HUDEP-2 (cell line): ENCODE results near the gene FAM210B.
"Not testable (repeated sequence)": the region's sequence is repeated elsewhere in the genome, so short reads cannot be mapped to it uniquely, and the experiment has no call there.

ENCODE experiments used
- DNase-seq, 76 experiments: peaks; one replicate each; lab custom pipeline; 2025; ENCODE audit not compliant: unreplicated experiment in 76 of 76; lab: John Stamatoyannopoulos, UW

The FAM210B gene

GRCh38 chr20:56391596-56392131, 32.9 kb downstream of the FAM210B start:
- peak in 4 of 76 experiments; percentile 39 to 56 (median 45) for DNase-seq

GRCh38 chr20:56392132-56392880, 33.5 kb downstream of the FAM210B start, which contains the start of the genes AURKA and CSTF1:
Gene AURKA, minus strand, starts transcription at chr20:56392215. Its CDS starts 4,018 bp downstream, at chr20:56388197.
Gene CSTF1, plus strand, starts transcription at chr20:56392645. Its CDS starts 2,908 bp downstream, at chr20:56395553.
- peak in 75 of 76 experiments; percentile 60 to 100 (median 99) for DNase-seq

DNA sequence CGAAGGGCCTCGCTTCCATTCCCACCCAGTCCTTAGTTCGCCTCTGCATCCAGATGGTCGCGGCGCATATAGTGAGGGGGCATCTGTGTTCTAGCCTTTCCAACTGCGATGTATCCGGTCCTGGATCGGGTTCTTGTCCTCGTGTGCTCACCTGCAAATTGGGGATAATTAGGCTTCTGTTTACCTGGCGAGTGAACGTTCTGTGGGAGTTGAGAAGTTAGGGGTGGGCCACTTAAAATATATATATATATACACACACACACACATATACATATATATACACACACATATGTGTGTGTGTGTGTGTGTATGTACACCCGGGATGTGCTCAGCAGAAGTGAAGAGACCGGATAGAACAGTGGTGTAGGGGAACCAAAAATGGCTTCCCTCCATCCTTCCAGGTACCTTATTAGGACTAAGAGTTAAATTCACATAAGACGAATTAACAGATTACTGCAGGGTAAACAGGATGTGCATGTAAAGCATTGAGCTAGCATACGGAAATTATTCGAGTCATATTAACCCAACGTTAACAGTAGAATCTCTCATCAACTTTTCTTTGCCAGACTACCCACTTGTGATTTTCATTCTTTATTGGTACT, 34.2 kb downstream of the FAM210B start:
- DNase-seq = no peak

DNA sequence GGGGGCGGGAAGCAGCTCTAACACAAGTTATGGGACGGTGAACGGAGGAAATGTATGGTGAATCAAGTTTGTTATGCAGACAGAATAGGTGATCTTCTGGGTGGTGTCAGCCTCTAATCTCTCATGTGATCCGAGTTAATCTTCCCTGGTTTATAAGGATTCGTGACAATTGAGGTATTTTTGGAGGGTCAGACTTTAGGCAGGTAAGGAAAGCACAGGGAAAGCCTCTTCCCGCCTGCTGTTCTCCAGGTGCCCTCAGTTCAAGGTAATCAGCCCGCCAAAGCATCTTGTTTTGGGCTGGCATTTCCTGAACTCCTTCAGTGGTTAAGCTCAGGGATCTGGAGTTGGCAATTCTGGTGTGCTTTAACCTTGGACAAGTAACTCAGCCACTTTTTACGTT, 34.9 kb downstream of the FAM210B start:
- no peak for DNase-seq

GRCh38 chr20:56395166-56395565, 36.4 kb downstream of the FAM210B start:
- no peak for DNase-seq

DNA sequence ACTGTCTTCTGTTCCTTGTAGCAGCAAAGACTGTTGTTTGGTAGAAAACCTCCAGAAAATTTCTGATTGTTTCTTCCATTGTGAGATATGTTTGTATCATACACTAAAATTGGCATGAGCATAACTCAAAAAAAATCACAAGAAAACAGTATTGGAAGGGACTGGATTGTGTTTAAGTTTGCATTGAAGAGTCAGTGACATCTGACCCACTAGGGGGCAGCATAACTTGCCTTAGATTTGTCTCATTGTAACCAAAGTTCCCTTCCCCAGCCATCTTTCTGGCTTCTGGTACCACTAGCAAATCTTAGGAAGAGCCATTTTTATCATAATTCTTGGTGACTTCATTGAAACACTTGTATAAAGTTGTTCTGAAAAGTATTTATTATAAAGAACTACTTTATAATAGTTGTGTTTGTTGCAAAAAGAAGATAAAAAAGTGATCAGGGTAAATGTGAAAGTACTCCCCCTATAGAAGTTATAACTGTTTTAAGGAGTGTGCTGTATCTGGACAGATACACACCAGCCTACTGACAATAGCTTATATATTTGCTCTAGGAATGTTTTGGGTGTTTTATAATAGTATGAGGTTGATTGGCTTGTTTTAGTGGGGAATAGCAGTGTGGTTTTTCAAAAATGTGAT, 41.3 kb downstream of the FAM210B start:
- peak in 56 of 76 experiments; percentile 5 to 76 (median 40) for DNase-seq

DNA sequence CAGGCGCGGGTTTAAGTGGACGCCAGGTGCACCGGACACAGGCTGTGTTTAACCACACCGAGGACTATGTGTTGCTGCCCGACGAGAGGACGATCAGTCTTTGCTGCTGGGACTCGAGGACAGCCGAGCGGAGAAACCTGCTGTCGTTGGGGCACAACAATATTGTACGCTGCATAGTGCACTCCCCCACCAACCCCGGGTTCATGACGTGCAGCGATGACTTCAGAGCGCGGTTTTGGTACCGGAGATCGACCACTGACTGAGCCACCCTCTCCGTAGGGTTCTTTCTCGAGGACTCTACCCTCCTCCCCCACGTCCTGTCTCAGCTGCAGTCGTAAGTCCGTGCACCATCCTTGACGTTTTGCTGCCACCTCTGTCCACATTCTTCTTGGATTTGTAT, 44.7 kb downstream of the FAM210B start:
- no peak for DNase-seq

GRCh38 chr20:56405356-56405755, 46.6 kb downstream of the FAM210B start:
- DNase-seq = not testable (repeated sequence)

- no peak for DNase-seq
Measured at GRCh38 chr20:56406910-56407309, 48.1 kb downstream of the FAM210B start.

DNA sequence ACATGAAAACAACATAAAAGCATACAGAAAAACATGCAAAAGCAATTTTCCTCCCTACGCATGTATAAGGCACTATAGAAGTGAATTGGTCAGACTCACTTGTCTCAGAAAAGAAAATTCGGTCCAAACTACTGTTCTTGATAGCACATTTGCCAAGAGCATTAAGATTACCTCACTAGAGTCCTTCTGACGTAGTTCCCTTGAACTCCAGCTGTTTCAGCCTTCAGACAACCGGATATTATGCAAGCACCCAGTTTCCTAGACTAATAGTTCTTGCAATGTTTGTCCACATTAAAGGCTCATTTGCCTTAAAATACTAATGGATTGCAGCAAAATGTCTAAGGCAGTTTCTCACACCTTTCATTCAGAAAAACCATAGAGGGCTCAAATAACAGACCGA, 50.7 kb downstream of the FAM210B start:
- no peak for DNase-seq

- DNase-seq = no peak
Measured at GRCh38 chr20:56409956-56410355, 51.2 kb downstream of the FAM210B start.

DNA sequence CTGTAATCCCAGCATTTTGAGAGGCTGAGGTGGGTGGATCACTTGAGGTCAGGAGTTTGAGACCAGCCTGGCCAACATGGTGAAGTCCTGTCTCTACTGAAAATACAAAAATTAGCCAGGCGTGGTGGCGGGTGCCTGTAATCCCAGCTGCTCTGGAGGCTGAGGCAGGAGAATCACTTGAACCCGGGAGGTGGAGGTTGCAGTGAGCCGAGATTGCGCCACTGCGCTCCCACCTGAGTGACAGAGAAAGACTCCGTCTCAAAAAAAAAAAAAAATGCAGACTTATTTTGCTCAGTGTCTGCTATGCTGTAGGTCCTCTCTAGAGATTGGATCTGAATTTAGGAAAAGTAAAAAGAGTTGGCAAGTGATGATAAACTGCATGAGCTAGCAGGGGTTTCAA, 52.5 kb downstream of the FAM210B start:
- DNase-seq = not testable (repeated sequence)

DNA sequence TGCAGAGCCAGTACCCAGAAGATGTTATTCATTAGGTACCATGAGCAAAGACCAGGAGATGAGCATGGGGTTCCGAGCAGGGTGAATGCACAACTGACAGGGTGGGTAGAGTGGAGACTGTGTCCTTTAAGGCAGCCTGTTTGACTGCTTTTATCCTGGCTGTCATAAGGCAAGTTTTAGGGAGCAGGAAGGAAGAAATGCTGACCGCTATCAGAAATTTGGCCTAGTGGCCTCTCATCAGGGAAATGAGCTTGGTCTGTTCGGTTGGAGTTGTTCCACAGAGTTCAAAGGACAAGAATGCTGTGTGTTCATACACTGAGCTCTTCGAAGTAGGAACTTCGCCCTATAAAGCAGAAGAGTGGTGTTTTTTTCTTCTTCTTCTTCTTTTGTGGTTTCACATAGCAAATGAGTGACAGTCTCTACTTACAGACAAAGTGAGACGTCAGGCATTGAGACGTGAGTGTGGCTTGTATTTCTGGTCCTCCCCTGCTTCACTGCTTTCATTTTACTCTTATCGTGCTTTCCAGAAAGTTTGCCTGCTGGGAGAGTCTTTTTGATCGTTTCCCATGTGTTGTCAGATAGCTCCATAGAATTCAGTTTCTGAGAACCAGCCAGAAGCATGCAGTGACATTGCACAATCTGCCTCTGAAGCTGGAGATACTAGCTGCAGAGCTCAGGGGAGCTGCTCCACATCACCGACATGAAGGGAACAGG, 53.1 kb downstream of the FAM210B start, which contains the start of gene CASS4:
Gene CASS4 (plus strand): TSS at position 502 of the 714 bp plus-strand sequence. CDS start 199 bp downstream, at position 701.
- peak in 72 of 76 experiments; percentile 15 to 92 (median 62) for DNase-seq

GRCh38 chr20:56412473-56412790, 53.7 kb downstream of the FAM210B start:
- DNase-seq = peak in 1 of 76 experiments; percentile 25

- no peak for DNase-seq
Measured at GRCh38 chr20:56412949-56413348, 54.2 kb downstream of the FAM210B start.

DNA sequence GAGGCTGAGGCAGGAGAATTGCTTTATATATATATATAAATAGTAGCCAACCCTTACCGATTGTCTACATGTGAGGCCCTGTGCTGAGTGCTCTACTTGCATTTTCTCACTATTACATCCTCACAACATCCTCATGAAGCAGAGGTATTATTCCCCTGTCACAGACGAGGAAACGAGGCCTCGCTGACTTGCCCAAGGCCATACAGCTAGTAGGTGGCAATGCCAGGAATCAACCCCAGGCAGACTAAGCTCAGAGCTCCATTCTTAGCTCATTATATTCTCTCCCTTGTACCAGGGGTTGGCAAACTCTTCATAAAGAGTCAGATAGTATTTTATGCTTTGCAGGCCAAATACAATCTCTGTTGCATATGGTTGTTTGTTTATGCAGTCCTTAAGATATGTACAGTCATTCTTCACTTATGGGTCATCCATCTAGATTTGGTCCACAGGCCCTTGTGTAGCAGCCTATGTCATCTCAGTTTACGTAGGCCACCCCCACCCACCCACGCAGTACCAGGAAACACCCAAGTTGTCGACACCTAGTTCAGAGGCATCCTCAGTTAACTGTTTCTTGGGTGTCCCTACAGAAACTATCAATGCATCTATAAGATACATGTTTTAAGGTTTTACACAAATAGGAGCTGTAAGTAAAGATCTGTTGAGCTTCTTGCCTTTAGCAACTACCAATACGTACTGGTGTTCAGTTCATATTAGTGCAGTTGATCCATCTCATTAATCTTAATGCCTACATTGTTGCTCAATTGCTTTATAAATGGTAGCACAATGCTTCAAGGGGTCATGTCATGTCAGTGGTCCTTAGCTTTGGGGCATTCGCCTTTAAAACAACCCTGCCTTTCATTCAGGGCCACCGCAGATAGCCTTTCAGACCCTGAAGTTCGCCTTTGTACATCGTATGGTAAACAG, 56.3 kb downstream of the FAM210B start:
- DNase-seq = peak in 1 of 76 experiments; percentile 20

DNA sequence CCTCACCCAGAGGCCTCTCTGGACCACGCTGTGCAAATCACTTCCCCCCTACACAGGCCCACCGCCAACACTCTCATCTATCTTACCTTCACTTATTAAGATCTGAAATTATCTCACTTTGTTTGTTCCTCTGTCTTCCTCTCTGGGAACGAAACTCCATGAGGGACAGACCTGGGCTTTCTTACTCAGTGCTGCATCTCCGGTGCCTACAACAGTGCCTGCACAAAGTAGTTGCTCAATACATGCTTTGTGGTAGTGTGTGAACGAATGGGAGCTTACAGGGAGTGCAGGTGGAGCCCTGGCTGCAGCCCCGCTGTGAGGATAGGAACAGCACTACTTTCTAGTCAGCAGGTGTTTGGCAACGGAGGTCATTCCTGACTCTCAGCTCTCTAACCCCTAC, 58.6 kb downstream of the FAM210B start:
- DNase-seq = no peak

DNA sequence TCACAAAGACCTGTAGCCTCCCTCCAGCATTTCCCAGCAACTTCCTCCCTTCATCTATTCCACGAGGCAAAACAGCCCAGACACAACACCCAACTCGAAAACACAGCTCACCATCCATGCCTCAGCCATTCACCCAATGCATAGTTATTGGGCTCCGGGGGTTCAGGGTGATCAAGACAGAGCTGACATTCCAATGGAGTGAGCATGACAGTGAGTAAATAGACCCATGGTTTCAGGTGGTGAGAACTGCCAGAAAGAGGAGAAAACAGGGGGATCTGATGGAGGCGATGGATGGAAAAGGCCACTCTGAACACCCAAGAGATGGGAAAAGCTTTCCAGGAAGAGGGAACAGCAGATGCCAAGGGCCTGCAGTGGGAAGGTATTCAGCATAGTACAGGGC, 59.1 kb downstream of the FAM210B start:
- no peak for DNase-seq
